Mesenchymal stem cell (in vitro differentiated cells and primary cell): ENCODE results near the gene RABL6.
"Not testable (repeated sequence)": the region's sequence is repeated elsewhere in the genome, so short reads cannot be mapped to it uniquely, and the experiment has no call there.

Source experiments
- DNase-seq: peaks from one replicate; pipeline ENCODE4 v3.0.0-alpha.2; 2013
- H2AFZ ChIP-seq: one replicate; pipeline ENCODE4 v1.6.1; 2013; ENCODE audit warnings: low read depth, mild to moderate bottlenecking, control low read depth, inconsistent platforms, low read length, moderate library complexity
- H2AK5ac ChIP-seq: 2 replicates; pipeline ENCODE4 v1.6.1; 2013; ENCODE audit warnings: low read length, moderate library complexity, mild to moderate bottlenecking, inconsistent platforms; ENCODE audit not compliant: severe bottlenecking
- H2BK120ac ChIP-seq: one replicate; pipeline ENCODE4 v1.6.1; 2013; ENCODE audit warnings: low read depth, mild to moderate bottlenecking, inconsistent platforms, low read length, moderate library complexity
- H2BK12ac ChIP-seq, 2 experiments: one replicate each; pipeline ENCODE4 v1.6.1; 2013; ENCODE audit warnings: inconsistent platforms in 2 of 2, low read length in 2 of 2, mild to moderate bottlenecking in 2 of 2, moderate library complexity in 2 of 2, control low read depth in 1 of 2
- H2BK15ac ChIP-seq: one replicate; pipeline ENCODE4 v1.6.1; 2013; ENCODE audit warnings: mild to moderate bottlenecking, low read depth, inconsistent platforms; ENCODE audit not compliant: poor library complexity, severe bottlenecking
- H2BK5ac ChIP-seq: 2 replicates; pipeline ENCODE4 v1.6.1; 2013; ENCODE audit warnings: low read depth, mild to moderate bottlenecking, low read length, control low read depth, inconsistent platforms; ENCODE audit not compliant: poor library complexity, severe bottlenecking
- H3K14ac ChIP-seq, 2 experiments: one replicate each; pipeline ENCODE4 v1.6.1; 2013; ENCODE audit warnings: inconsistent platforms in 2 of 2, low read length in 2 of 2, control low read depth in 1 of 2, mild to moderate bottlenecking in 1 of 2, moderate library complexity in 1 of 2
- H3K18ac ChIP-seq, 2 experiments: one replicate each; pipeline ENCODE4 v1.6.1; 2013; ENCODE audit warnings: inconsistent platforms in 2 of 2, low read length in 2 of 2, control low read depth in 1 of 2, low read depth in 1 of 2, mild to moderate bottlenecking in 1 of 2
- H3K23ac ChIP-seq, 2 experiments: one replicate each; pipeline ENCODE4 v1.6.1; 2013; ENCODE audit warnings: inconsistent platforms in 2 of 2, low read length in 2 of 2, mild to moderate bottlenecking in 2 of 2, moderate library complexity in 2 of 2, control low read depth in 1 of 2
- H3K27ac ChIP-seq: 2 replicates; pipeline ENCODE4 v1.5.1; 2013; ENCODE audit warnings: mild to moderate bottlenecking, moderate library complexity, low read length, control low read depth, inconsistent platforms; ENCODE audit not compliant: poor library complexity, severe bottlenecking
- H3K27me3 ChIP-seq, 2 experiments: 2 replicates each; pipeline versions ENCODE4 v1.6.1 to v1.7.0; 2013; ENCODE audit warnings: low read length in 2 of 2, mild to moderate bottlenecking in 2 of 2, moderate library complexity in 2 of 2, control low read depth in 1 of 2, inconsistent platforms in 1 of 2; ENCODE audit not compliant: control insufficient read depth in 1 of 2, insufficient read depth in 1 of 2
- H3K36me3 ChIP-seq, 2 experiments: 2 replicates each; pipeline versions ENCODE4 v1.6.1 to v1.7.0; 2013; ENCODE audit warnings: low read length in 2 of 2, control low read depth in 1 of 2, inconsistent platforms in 1 of 2, low read depth in 1 of 2, mild to moderate bottlenecking in 1 of 2; ENCODE audit not compliant: insufficient read depth in 2 of 2, control insufficient read depth in 1 of 2
- H3K4ac ChIP-seq, 2 experiments: one replicate each; pipeline ENCODE4 v1.6.1; 2013; ENCODE audit warnings: inconsistent platforms in 2 of 2, low read length in 2 of 2, mild to moderate bottlenecking in 2 of 2, moderate library complexity in 2 of 2, control low read depth in 1 of 2, low read depth in 1 of 2
- H3K4me1 ChIP-seq: 2 replicates; pipeline ENCODE4 v1.6.1; 2013; ENCODE audit warnings: low read depth, low read length, control low read depth; ENCODE audit not compliant: control insufficient read depth, insufficient read depth
- H3K4me2 ChIP-seq: 2 replicates; pipeline ENCODE4 v1.6.1; 2013; ENCODE audit warnings: low read length, mild to moderate bottlenecking, inconsistent platforms; ENCODE audit not compliant: poor library complexity, severe bottlenecking
- H3K4me3 ChIP-seq, 2 experiments: 2 replicates each; pipeline versions ENCODE4 v1.5.1 to v1.7.0; 2013; ENCODE audit warnings: low read length in 2 of 2, mild to moderate bottlenecking in 2 of 2, control low read depth in 1 of 2, low read depth in 1 of 2; ENCODE audit not compliant: insufficient read depth in 1 of 2
- H3K79me1 ChIP-seq: replicated peaks from 2 replicates; pipeline ENCODE4 v1.6.1; 2013; ENCODE audit warnings: mild to moderate bottlenecking, control low read depth, low read length, inconsistent platforms; ENCODE audit not compliant: poor library complexity, severe bottlenecking
- H3K9ac ChIP-seq: 2 replicates; pipeline ENCODE4 v1.7.0; 2013; ENCODE audit warnings: mild to moderate bottlenecking, low read length, moderate library complexity
- H3K9me3 ChIP-seq: 2 replicates; pipeline ENCODE4 v1.7.0; 2013; ENCODE audit warnings: mild to moderate bottlenecking, low read length; ENCODE audit not compliant: control insufficient read depth
- H4K8ac ChIP-seq: one replicate; pipeline ENCODE4 v1.6.1; 2013; ENCODE audit warnings: inconsistent platforms, mild to moderate bottlenecking, low read length, moderate library complexity
- H4K91ac ChIP-seq: one replicate; pipeline ENCODE4 v1.6.1; 2013; ENCODE audit warnings: mild to moderate bottlenecking, low read length, inconsistent platforms
- WGBS: methylation state at CpG from one replicate; pipeline ENCODE4 v1.1.7; 2013; ENCODE audit warnings: mixed read lengths; 5-methylcytosine and 5-hydroxymethylcytosine counted together

The RABL6 gene

DNA sequence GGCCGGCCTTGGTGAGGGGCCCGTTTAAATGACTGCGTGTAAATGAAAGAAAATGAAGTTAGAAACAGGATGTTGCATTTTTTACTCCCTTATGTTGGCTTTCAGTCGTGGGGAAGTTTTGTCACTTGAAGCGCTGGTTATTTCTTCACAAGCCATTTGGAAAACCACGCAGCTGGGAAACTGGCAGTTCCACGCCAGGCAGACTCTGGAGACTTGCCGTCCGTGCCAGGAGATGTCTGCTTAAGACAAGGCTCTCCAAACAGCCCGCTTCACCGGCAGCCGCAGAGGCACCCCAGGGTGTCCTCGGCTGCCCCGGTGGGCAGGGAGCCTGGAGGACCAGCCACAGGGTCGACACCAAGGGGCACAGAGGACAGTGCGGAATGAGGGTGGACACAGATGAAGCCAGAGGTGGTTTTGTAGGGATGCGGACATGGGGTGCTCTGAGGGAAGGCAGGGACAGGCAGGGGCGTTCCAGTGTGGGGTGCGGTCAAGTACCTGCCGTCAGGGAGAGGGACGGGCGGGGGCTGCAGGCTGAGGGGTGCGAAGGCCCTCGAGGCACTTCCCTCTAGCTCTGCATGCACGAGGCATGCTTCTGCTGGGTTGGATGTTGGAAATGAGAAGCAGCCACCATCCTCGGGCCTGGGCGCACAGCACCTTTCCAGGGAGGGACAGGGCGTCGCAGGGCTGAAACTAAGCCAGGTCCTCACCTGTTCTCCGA, 23.4 kb downstream of the RABL6 start:
- no peak for DNase-seq
- Histone ChIP-seq H3K4me3 (no peak overlapping the region), H3K27ac (no peak overlapping the region), H3K36me3 (peaks cover 68 to 88% of the 10 kb centered on the region in 2 experiments), H2BK15ac (no peak overlapping the region), H3K4me2 (no peak overlapping the region), H2BK12ac (no peak overlapping the region), H3K23ac (no peak overlapping the region), H2BK120ac (no peak overlapping the region), H4K8ac (no peak overlapping the region), H3K18ac (no peak overlapping the region), H3K79me1 (peaks cover 46% of the 10 kb centered on the region), H3K9ac (no peak overlapping the region), H2BK5ac (no peak overlapping the region), H2AK5ac (no peak overlapping the region), H3K9me3 (no peaks in the 10 kb centered on the region), H3K14ac (no peak overlapping the region), H3K4ac (no peak overlapping the region), H2AFZ (no peak overlapping the region), H3K4me1 (peaks cover 5% of the 10 kb centered on the region), H4K91ac (peak overlapping the region; percentile 45), H3K27me3 (no peaks in the 10 kb centered on the region)
- 98% methylated on average over 30 of the region's 30 CpGs for WGBS

DNA sequence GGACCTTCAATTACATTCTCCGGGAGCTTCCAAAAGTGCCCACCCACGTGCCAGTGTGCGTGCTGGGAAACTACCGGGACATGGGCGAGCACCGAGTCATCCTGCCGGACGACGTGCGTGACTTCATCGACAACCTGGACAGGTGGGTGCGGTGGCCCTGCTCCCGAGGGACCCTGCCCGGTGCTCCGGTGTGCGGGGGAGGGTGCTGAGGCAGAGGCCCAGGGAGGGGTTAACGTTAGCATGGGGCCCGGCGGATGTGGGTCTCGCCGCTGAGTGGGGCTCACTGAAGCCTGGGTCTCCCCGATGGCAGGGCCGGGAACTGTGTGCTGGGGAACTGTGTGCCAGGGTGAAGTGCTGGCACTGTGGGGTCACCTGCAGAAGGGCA, 24.0 kb downstream of the RABL6 start:
- H4K8ac ChIP-seq, result no peak overlapping the region
- no peak overlapping the region for H2BK12ac ChIP-seq
- H3K9me3 ChIP-seq, result no peaks in the 10 kb centered on the region
- WGBS, result 95% methylated on average over 23 of the region's 23 CpGs
- no peak overlapping the region for H2AFZ ChIP-seq
- H3K4me1 ChIP-seq, result peaks cover 5% of the 10 kb centered on the region
- H3K27me3 ChIP-seq, result no peaks in the 10 kb centered on the region
- H3K14ac ChIP-seq, result no peak overlapping the region
- H2AK5ac ChIP-seq, result no peak overlapping the region
- no peak overlapping the region for H4K91ac ChIP-seq
- no peak overlapping the region for H3K4me3 ChIP-seq
- H3K23ac ChIP-seq, result peak overlapping the region in 1 of 2 experiments; percentile 34
- H3K36me3 ChIP-seq, result peaks cover 65 to 88% of the 10 kb centered on the region in 2 experiments
- no peak overlapping the region for H2BK5ac ChIP-seq
- peaks cover 41% of the 10 kb centered on the region for H3K79me1 ChIP-seq
- H3K4ac ChIP-seq, result no peak overlapping the region
- no peak overlapping the region for H3K27ac ChIP-seq
- no peak overlapping the region for H2BK120ac ChIP-seq
- H3K18ac ChIP-seq, result no peak overlapping the region
- H2BK15ac ChIP-seq, result no peak overlapping the region
- DNase-seq, result no peak
- H3K4me2 ChIP-seq, result no peak overlapping the region
- no peak overlapping the region for H3K9ac ChIP-seq

DNA sequence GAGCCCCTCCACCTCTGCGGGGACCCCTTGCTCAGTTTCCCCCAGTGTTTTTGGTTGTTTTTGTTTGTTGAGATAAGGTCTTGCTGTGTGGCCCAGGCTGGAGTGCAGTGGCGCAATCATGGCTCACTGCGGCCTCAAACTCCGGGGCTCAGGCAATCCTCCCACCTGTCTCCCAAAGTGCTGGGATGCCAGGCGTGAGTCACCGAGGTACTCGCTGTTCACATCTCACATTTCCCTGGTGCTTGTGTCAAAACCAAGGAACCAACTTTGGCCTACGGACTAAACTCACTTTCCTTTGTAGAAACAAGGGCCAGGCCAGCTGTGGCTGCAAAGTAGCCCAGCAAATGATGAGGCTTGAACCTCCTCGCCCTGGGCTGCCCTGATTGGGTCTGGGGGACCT, 24.8 kb downstream of the RABL6 start:
- Histone ChIP-seq H3K14ac (no peak overlapping the region), H2AK5ac (no peak overlapping the region), H3K4me3 (no peak overlapping the region), H2BK120ac (no peak overlapping the region), H4K91ac (no peak overlapping the region), H2BK5ac (no peak overlapping the region), H3K4ac (no peak overlapping the region), H2BK12ac (no peak overlapping the region), H3K23ac (no peak overlapping the region), H3K36me3 (peaks cover 57 to 87% of the 10 kb centered on the region in 2 experiments), H3K4me2 (no peak overlapping the region), H3K9ac (no peak overlapping the region), H3K9me3 (no peaks in the 10 kb centered on the region), H2BK15ac (no peak overlapping the region), H4K8ac (no peak overlapping the region), H2AFZ (no peak overlapping the region), H3K27ac (no peak overlapping the region), H3K27me3 (no peaks in the 10 kb centered on the region), H3K18ac (no peak overlapping the region), H3K79me1 (peaks cover 35% of the 10 kb centered on the region), H3K4me1 (peaks cover 5% of the 10 kb centered on the region)
- no peak for DNase-seq
- WGBS, result 97% methylated on average over 9 of the region's 9 CpGs

DNA sequence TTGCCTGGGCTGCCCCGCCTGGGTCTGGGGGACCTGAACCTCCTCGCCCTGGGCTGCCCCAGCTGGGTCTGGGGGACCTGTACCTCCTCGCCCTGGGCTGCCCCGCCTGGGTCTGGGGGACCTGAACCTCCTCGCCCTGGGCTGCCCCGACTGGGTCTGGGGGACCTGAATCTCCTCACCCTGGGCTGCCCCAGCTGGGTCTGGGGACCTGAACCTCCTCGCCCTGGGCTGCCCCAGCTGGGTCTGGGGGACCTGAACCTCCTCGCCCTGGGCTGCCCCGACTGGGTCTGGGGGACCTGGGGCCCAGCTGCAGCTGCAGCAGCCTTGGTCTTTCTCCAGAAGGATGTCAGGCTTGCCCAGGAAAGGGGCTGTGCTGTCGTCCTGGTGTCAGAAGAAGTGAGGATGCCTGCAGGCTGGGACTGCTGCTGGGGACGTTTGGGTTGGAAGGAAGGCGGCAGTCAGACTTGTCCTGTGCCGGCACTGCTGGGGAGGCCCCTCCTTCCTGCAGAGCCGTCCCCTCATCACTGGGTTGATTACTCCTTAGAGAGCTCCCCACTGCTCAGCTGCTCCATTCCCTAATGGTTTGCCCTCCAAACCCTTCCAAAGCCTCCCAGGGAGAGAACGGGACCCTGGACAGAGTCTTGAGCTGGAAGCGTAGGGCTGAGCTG, 25.8 kb downstream of the RABL6 start:
- DNase-seq, H3K27ac ChIP-seq, H2BK12ac ChIP-seq, H4K91ac ChIP-seq, H3K23ac ChIP-seq, H2BK120ac ChIP-seq, H4K8ac ChIP-seq, H3K4ac ChIP-seq, H3K14ac ChIP-seq, H3K18ac ChIP-seq, H2AK5ac ChIP-seq, H3K9ac ChIP-seq, H2AFZ ChIP-seq, H3K9me3 ChIP-seq, H2BK15ac ChIP-seq, H3K4me3 ChIP-seq, H3K27me3 ChIP-seq, H2BK5ac ChIP-seq, H3K4me1 ChIP-seq, H3K4me2 ChIP-seq: not testable (repeated sequence)
- H3K79me1 ChIP-seq, result peaks cover 27% of the 10 kb centered on the region
- peaks cover 50 to 87% of the 10 kb centered on the region in 2 experiments for H3K36me3 ChIP-seq
- WGBS, result 88% methylated on average over 16 of the region's 16 CpGs
